ENCODE results near the gene ATP4A. TPM values are rescaled to one million over a fixed set of nuclear protein-coding genes. Genes with fewer than 3 reads are reported as not detected.

ATP4A gene
- total and polyA plus RNA-seq, 9 donors, result 0.02 TPM; not detected in 8

DNA sequence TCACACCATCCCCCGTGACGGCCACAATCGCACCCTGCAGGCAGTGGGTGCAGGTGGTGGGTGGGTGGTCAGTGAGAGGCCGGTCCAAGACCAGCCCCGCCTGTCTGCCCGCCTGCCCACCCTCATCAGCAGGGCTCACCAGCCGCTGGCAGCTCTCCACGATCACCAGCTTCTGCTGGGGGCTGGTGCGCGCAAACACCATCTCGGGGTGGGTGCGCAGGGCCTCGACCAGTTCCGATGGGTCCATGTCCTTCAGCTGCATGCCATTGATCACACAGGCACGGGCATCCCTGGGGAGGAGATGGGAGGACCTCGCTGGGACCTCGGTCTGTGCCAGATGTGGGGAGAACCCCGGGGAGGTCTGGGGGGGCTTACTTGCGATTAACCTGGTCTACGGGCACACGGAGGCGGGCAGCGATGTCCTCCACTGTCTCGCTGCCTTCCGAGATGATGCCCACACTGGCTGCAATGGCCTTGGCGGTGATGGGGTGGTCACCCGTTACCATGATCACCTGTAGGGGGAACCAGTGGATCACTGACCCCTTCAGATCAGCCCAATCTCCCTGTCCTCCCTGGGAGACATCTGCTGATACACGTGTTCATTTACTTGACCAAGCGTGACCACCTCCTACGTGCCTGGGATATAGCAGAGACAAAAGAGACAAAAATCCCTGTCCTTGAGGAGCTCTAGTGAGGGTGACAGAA is 8.0 kb downstream of the ATP4A start:
- DNase-seq, result no peak
- no peak for TF ChIP-seq EP300 (IDR thresholded peaks at IDR 0.05)
- TF ChIP-seq POLR2A (IDR thresholded peaks at IDR 0.05), result no peak
- TF ChIP-seq, protein P1, sequence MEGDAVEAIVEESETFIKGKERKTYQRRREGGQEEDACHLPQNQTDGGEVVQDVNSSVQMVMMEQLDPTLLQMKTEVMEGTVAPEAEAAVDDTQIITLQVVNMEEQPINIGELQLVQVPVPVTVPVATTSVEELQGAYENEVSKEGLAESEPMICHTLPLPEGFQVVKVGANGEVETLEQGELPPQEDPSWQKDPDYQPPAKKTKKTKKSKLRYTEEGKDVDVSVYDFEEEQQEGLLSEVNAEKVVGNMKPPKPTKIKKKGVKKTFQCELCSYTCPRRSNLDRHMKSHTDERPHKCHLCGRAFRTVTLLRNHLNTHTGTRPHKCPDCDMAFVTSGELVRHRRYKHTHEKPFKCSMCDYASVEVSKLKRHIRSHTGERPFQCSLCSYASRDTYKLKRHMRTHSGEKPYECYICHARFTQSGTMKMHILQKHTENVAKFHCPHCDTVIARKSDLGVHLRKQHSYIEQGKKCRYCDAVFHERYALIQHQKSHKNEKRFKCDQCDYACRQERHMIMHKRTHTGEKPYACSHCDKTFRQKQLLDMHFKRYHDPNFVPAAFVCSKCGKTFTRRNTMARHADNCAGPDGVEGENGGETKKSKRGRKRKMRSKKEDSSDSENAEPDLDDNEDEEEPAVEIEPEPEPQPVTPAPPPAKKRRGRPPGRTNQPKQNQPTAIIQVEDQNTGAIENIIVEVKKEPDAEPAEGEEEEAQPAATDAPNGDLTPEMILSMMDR (IDR thresholded peaks at IDR 0.05), result no peak
- no peaks in the 10 kb centered on the region for H3K9me3 ChIP-seq
- H3K4me3 ChIP-seq, result no peak overlapping the region
- intact Hi-C loops (cut with DNase I), result no loop called here
- H3K4me1 ChIP-seq (ENCODE audit: insufficient read depth), result no peaks in the 10 kb centered on the region
- H3K36me3 ChIP-seq, result no peaks in the 10 kb centered on the region
- 71 to 72% (median 71%) methylated on average over 27 to 30 of the region's 30 CpGs for WGBS, 3 donors
- H3K27me3 ChIP-seq, result no peaks in the 10 kb centered on the region
- no peak overlapping the region for H3K27ac ChIP-seq

DNA sequence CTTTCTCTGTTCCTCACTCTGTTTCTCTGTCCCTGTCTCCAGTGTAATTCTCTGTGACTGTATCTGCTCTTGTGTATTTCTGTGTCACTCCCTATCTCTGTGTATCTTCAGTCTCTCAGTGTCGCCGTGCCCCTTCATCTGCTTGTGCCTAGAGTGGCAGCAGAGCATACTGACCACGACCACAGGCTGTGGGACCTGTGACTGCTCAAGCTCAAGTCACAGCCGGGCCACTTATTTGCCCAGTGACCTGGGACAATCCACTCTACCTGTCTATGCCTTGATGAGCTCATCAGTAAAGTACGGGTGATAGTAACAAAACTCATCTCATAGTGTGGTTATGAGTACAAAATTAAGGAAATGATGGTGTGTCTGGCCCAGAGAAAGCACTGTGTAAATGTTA is 9.4 kb downstream of the ATP4A start:
- Histone ChIP-seq H3K36me3 (no peaks in the 10 kb centered on the region), H3K4me1 (ENCODE audit: insufficient read depth) (no peaks in the 10 kb centered on the region), H3K27me3 (no peaks in the 10 kb centered on the region), H3K27ac (no peak overlapping the region), H3K9me3 (no peaks in the 10 kb centered on the region), H3K4me3 (no peak overlapping the region)
- TF ChIP-seq EP300 (IDR thresholded peaks at IDR 0.05), result no peak
- TF ChIP-seq, protein P1 (IDR thresholded peaks at IDR 0.05), result no peak
- TF ChIP-seq POLR2A (IDR thresholded peaks at IDR 0.05), result no peak
- WGBS, 3 donors, result 65 to 70% (median 68%) methylated on average over 5 of the region's 5 CpGs
- DNase-seq, result no peak
- intact Hi-C loops (cut with DNase I), result no loop called here

DNA sequence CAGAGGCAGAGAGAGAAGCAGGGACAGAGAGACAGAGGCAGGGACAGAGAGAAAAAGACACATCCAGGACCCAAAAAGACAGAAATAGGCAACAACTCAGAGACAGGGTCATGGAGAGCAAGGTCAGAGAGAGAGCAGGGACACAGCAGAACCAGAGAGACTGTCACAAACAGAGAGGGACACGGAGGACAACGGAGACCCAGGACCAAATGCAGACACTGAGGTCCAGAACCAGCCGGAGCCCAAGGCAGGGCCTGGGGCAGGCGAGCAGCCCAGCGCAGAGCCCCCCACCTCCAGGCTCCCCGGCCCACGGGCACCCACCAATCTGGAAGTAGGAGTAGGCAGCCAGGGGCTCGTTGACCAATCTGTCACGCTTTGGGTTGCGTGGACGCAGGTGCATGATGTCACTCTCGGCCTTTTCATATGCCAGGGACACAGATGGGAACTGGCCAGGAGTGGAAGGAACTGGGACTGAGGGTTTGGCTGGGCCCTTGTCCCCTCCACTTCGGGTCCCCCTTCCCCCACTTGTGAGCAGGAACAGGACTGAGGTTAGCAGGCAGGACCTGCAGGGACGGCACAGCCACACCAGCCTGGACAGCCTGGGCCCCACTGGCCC is 10.0 kb downstream of the ATP4A start:
- WGBS, 3 donors, result 59 to 69% (median 68%) methylated on average over 14 of the region's 14 CpGs
- H3K27ac ChIP-seq, result no peak overlapping the region
- no peaks in the 10 kb centered on the region for H3K36me3 ChIP-seq
- no peaks in the 10 kb centered on the region for H3K27me3 ChIP-seq
- H3K9me3 ChIP-seq, result no peaks in the 10 kb centered on the region
- intact Hi-C loops (cut with DNase I), result no loop called here
- DNase-seq, result no peak
- H3K4me1 ChIP-seq (ENCODE audit: insufficient read depth), result no peaks in the 10 kb centered on the region
- TF ChIP-seq, protein P1 (IDR thresholded peaks at IDR 0.05), result no peak
- TF ChIP-seq POLR2A (IDR thresholded peaks at IDR 0.05) (no peak), EP300 (IDR thresholded peaks at IDR 0.05) (no peak)
- H3K4me3 ChIP-seq, result no peak overlapping the region

DNA sequence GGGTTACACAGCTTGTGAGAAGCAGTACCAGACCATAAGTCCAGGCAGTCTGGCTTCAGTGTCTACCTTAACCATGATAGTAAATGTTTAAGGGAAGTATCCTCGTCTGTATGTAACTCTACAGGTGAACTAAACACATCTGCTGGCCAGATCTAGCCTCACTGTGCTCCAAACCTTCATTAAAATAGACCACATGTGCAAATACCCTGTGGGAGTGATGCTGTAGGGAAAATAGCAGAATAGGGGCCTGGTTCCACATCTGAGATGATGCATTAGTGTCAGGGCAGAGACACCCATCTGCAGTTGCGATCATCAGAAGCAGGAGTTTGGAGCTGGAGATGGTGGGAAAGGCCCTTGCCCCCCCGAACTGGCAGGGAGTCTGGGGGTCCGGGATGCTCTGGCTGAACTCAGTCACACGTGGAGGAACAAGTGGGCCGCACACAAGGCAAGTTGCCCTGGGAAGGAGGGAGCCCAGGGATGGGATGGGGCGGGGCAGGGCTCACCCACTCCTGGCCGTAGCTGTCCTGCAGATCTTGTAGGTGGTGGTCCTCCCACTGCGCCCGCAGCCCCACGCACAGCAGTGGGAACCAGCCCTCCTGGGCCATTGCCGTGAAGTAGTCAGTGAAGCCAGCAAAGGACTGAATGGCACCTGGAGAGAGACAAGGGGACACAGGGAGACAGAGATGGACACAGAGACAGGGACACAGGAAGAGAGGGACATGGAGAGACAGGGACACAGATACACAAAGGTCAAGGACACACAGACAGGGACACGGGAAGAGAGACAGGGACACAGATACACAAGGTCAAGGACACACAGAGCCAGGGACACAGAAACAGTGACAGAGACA is 10.7 kb downstream of the ATP4A start:
- intact Hi-C loops (cut with DNase I), result no loop called here
- H3K4me1 ChIP-seq (ENCODE audit: insufficient read depth), result no peaks in the 10 kb centered on the region
- no peak for DNase-seq
- H3K27me3 ChIP-seq, result no peaks in the 10 kb centered on the region
- H3K4me3 ChIP-seq, result no peak overlapping the region
- H3K36me3 ChIP-seq, result no peaks in the 10 kb centered on the region
- TF ChIP-seq EP300 (IDR thresholded peaks at IDR 0.05) (no peak), POLR2A (IDR thresholded peaks at IDR 0.05) (no peak)
- TF ChIP-seq, protein P1 (IDR thresholded peaks at IDR 0.05), result no peak
- no peaks in the 10 kb centered on the region for H3K9me3 ChIP-seq
- no peak overlapping the region for H3K27ac ChIP-seq
- 57 to 71% (median 59%) methylated on average over 13 of the region's 13 CpGs for WGBS, 3 donors

Measured in ovary (tissue), 9 donors.